A549 (cell line): ENCODE results near the gene ERH. TPM values are rescaled to one million over a fixed set of nuclear protein-coding genes. Genes with fewer than 3 reads are reported as not detected.

Source experiments
- ATAC-seq, 2 experiments: fragments of 200-7000 bp in 1 of 2; fragments of >200 bp in 1 of 2; cut with Nextera tagmentation in 1 of 2; cut with Tn5 transposase in 1 of 2; 3 replicates each; pipeline versions ENCODE4 v1.8.0 to v1.9.1; 2018 to 2020; ENCODE audit warnings: mild to moderate bottlenecking in 1 of 2, moderate library complexity in 1 of 2
- CTCF ChIA-PET: fragments of 300-600 bp; sonication (Branson Sonifier 250); formaldehyde crosslinking; extraction: SDS; loops from one replicate; lab custom pipeline; 2021; ENCODE audit warnings: antibody characterized with exemption, inconsistent platforms; lab: Yijun Ruan, JAX
- POLR2A ChIA-PET: fragments of 350-600 bp; formaldehyde crosslinking; extraction: SDS; loops from one replicate; lab custom pipeline; 2021; ENCODE audit warnings: antibody characterized with exemption, inconsistent platforms; lab: Yijun Ruan, JAX
- DNase-seq, 2 experiments: peaks; one replicate each; pipeline versions ENCODE4 v3.0.0 to v3.0.0-alpha.2; 2011 to 2016; ENCODE audit warnings: low read depth in 1 of 2, low spot score in 1 of 2
- FAIRE-seq: peaks from 2 replicates; lab custom pipeline; 2011; peaks lifted over from hg19 to GRCh38; lab: Jason Lieb, UNC
- H3K27ac ChIP-seq, 2 experiments: fragments of >200 bp; sonication (Bioruptor Twin); formaldehyde crosslinking; 3 replicates each; pipeline ENCODE4 v1.5.1; 2016 to 2017
- H3K4me1 ChIP-seq: fragments of >200 bp; sonication (Bioruptor Twin); formaldehyde crosslinking; 3 replicates; pipeline ENCODE4 v1.6.1; 2016
- H3K4me2 ChIP-seq: fragments of >200 bp; sonication (Bioruptor Twin); formaldehyde crosslinking; 3 replicates; pipeline ENCODE4 v1.6.1; 2016
- H3K4me3 ChIP-seq: fragments of >200 bp; sonication (Bioruptor Twin); formaldehyde crosslinking; 3 replicates; pipeline ENCODE4 v1.5.1; 2016
- H3K9me3 ChIP-seq: fragments of >200 bp; sonication (Bioruptor Twin); formaldehyde crosslinking; 3 replicates; pipeline ENCODE4 v1.6.1; 2016
- ATOH8 ChIP-seq: fragments of 250-450 bp; sonication (Bioruptor Pico); IDR thresholded peaks from 2 replicates; pipeline ENCODE4 v1.5.0; 2020; ENCODE audit warnings: low read depth, mild to moderate bottlenecking, moderate library complexity
- BHLHE40 ChIP-seq: IDR thresholded peaks from 2 replicates; pipeline ENCODE4 v1.6.1; 2012; ENCODE audit warnings: low read depth, low read length, inconsistent platforms
- EP300 ChIP-seq, 2 experiments: fragments of >200 bp; sonication (Bioruptor Twin); formaldehyde crosslinking; IDR thresholded peaks; 2 replicates in 1 of 2; 3 replicates in 1 of 2; pipeline ENCODE4 v1.6.1; 2016 to 2017
- FOSB ChIP-seq: fragments of 250-450 bp; sonication (Bioruptor Pico); IDR thresholded peaks from 2 replicates; pipeline ENCODE4 v1.5.0; 2020; ENCODE audit warnings: mild to moderate bottlenecking, moderate library complexity
- FOSL2 ChIP-seq, 2 experiments: fragments of 450-650 bp in 1 of 2; fragments of >200 bp in 1 of 2; sonication (Bioruptor Twin) in 1 of 2; formaldehyde crosslinking; IDR thresholded peaks; 2 replicates each; pipeline versions ENCODE4 v1.5.0 to v1.6.1; 2016 to 2020; ENCODE audit warnings: mild to moderate bottlenecking in 1 of 2, moderate library complexity in 1 of 2
- GATA3 ChIP-seq: IDR thresholded peaks from 2 replicates; pipeline ENCODE4 v1.6.1; 2012; ENCODE audit warnings: borderline replicate concordance
- HEYL ChIP-seq: fragments of 250-450 bp; sonication (Bioruptor Pico); IDR thresholded peaks from 2 replicates; pipeline ENCODE4 v1.8.0; 2021; ENCODE audit warnings: mild to moderate bottlenecking, moderate library complexity
- HOXA7 ChIP-seq: fragments of 250-450 bp; sonication (Bioruptor Pico); IDR thresholded peaks from 2 replicates; pipeline ENCODE4 v1.5.0; 2020; ENCODE audit warnings: mild to moderate bottlenecking, moderate library complexity
- HOXB13 ChIP-seq: fragments of 250-450 bp; sonication (Bioruptor Pico); IDR thresholded peaks from 2 replicates; pipeline ENCODE4 v1.5.0; 2020; ENCODE audit warnings: low read depth, mild to moderate bottlenecking, moderate library complexity
- KDM5A ChIP-seq: fragments of 200-600 bp; sonication (generic); IDR thresholded peaks from 2 replicates; pipeline ENCODE4 v1.6.1; 2016; ENCODE audit warnings: antibody characterized with exemption, mild to moderate bottlenecking
- NPAS2 ChIP-seq: fragments of 250-450 bp; sonication (Bioruptor Pico); IDR thresholded peaks from 2 replicates; pipeline ENCODE4 v1.8.0; 2022; ENCODE audit warnings: mild to moderate bottlenecking, moderate library complexity, borderline replicate concordance
- RAD21 ChIP-seq, 2 experiments: fragments of >200 bp in 1 of 2; sonication (Bioruptor Twin) in 1 of 2; formaldehyde crosslinking in 1 of 2; IDR thresholded peaks in 1 of 2; conservative IDR thresholded peaks in 1 of 2; 2 replicates in 1 of 2; 3 replicates in 1 of 2; pipeline ENCODE4 v1.6.1; 2012 to 2018; ENCODE audit warnings: inconsistent platforms in 1 of 2
- REST ChIP-seq: fragments of 200-600 bp; sonication (generic); IDR thresholded peaks from 2 replicates; pipeline ENCODE4 v1.6.1; 2016; ENCODE audit warnings: antibody characterized with exemption, mild to moderate bottlenecking, moderate library complexity
- SREBF2 ChIP-seq: fragments of 450-650 bp; IDR thresholded peaks from 2 replicates; pipeline ENCODE4 v1.6.1; 2014; ENCODE audit warnings: mild to moderate bottlenecking, moderate library complexity
- TP53 ChIP-seq: fragments of 250-450 bp; sonication (Bioruptor Pico); IDR thresholded peaks from 2 replicates; pipeline ENCODE4 v1.5.0; 2021; ENCODE audit warnings: mild to moderate bottlenecking, moderate library complexity
- ZFP36 ChIP-seq: fragments of 450-650 bp; IDR thresholded peaks from 2 replicates; pipeline ENCODE4 v1.6.1; 2014; ENCODE audit warnings: borderline replicate concordance; ENCODE audit not compliant: partially characterized antibody
- WGBS: methylation state at CpG from one replicate; pipeline ENCODE4 v1.1.6; 2017; ENCODE audit errors: missing lambda C conversion rate; 5-methylcytosine and 5-hydroxymethylcytosine counted together
- polyA plus RNA-seq, 4 experiments: library from polyadenylated mRNA; depleted of rRNA in 3 of 4; stranded (reverse); fragments of >200 nt; fragmentation: RNase III in 1 of 4; extraction: RNeasy Plus Mini Kit Qiagen cat#74134 plus additional on column Dnase treatment in 1 of 4; gene quantifications; 2 replicates in 3 of 4; 3 replicates in 1 of 4; pipeline ENCODE4 v1.2.3, GENCODE V29; 2011 to 2017
- TF ChIP-seq, protein P1 (sequence below): fragments of >200 bp; sonication (Bioruptor Twin); formaldehyde crosslinking; IDR thresholded peaks from 3 replicates; pipeline ENCODE4 v1.5.1; 2016

The ERH gene
- polyA plus RNA-seq, 2 of the 4 experiments (the other 2 are of a cell fraction) = 377 to 562 TPM

DNA sequence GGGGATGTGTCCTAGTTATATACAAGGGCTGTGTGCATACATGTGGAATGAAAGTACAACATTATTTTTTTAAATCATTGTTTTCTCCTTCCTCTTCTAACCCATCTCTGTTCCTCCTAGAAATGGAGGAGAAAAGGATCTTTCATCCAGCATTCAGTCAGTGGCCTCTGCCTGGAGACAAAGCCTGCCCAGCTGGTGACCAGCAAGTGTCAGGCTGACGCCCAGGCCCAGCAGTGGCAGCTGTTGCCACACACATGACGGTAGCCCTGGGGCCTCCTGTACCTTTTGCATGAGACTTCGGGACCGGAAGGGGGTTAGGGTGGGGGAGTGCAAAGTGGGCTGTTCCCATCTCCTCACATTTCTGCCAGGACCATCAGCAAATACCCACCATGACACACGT is 46.2 kb downstream of the ERH start:
- 62% methylated on average over 4 of the region's 5 CpGs for WGBS
- CTCF ChIA-PET = interaction anchor here (0.8 to 1.7 kb wide), 6 partner anchors 11 to 223 kb away, joined by 3 to 7 read pairs (median 4); no protein-coding TSS in a partner anchor
- ATAC-seq = no peak
- H3K4me3 ChIP-seq = no peak overlapping the region
- no peak for FAIRE-seq
- no peak overlapping the region for H3K4me2 ChIP-seq
- no peaks in the 10 kb centered on the region for H3K9me3 ChIP-seq
- POLR2A ChIA-PET = no interaction called here
- no peak for DNase-seq
- no peak overlapping the region for H3K27ac ChIP-seq
- peaks cover 4% of the 10 kb centered on the region; the same call in 1 of the 3 replicates for H3K4me1 ChIP-seq
- no peak for TF ChIP-seq EP300 (IDR thresholded peaks at IDR 0.05)
- no peak for TF ChIP-seq RAD21 (conservative IDR thresholded peaks at IDR 0.05 in 1 of 2, IDR thresholded peaks at IDR 0.05 in 1 of 2)
- TF ChIP-seq FOSL2 (IDR thresholded peaks at IDR 0.05) = no peak
- TF ChIP-seq FOSL2 (CRISPR knock-in tag; IDR thresholded peaks at IDR 0.05) = no peak
- no peak for TF ChIP-seq HEYL (CRISPR knock-in tag)
- TF ChIP-seq TP53 (CRISPR knock-in tag) = no peak
- TF ChIP-seq SREBF2 = no peak
- TF ChIP-seq BHLHE40 = no peak
- TF ChIP-seq HOXA7 (CRISPR knock-in tag) = no peak

- 49% methylated on average over 3 of the region's 3 CpGs for WGBS
- H3K9me3 ChIP-seq = no peaks in the 10 kb centered on the region
- POLR2A ChIA-PET = no interaction called here
- peaks cover 4% of the 10 kb centered on the region; the same call in 1 of the 3 replicates for H3K4me1 ChIP-seq
- CTCF ChIA-PET = interaction anchor here (0.6 to 1.7 kb wide), 8 partner anchors 12 to 229 kb away, joined by 3 to 4 read pairs (median 3); no protein-coding TSS in a partner anchor
- no peak for DNase-seq
- no peak overlapping the region for H3K27ac ChIP-seq
- no peak overlapping the region for H3K4me3 ChIP-seq
- FAIRE-seq = no peak
- no peak for ATAC-seq
- H3K4me2 ChIP-seq = no peak overlapping the region
- TF ChIP-seq RAD21 (conservative IDR thresholded peaks at IDR 0.05 in 1 of 2, IDR thresholded peaks at IDR 0.05 in 1 of 2) (no peak), HOXB13 (CRISPR knock-in tag) (no peak), HOXA7 (CRISPR knock-in tag) (no peak), FOSB (no peak), GATA3 (no peak), NPAS2 (no peak), EP300 (IDR thresholded peaks at IDR 0.05) (no peak), KDM5A (no peak), REST (no peak), ZFP36 (no peak), ATOH8 (CRISPR knock-in tag) (no peak)
- TF ChIP-seq, protein P1, sequence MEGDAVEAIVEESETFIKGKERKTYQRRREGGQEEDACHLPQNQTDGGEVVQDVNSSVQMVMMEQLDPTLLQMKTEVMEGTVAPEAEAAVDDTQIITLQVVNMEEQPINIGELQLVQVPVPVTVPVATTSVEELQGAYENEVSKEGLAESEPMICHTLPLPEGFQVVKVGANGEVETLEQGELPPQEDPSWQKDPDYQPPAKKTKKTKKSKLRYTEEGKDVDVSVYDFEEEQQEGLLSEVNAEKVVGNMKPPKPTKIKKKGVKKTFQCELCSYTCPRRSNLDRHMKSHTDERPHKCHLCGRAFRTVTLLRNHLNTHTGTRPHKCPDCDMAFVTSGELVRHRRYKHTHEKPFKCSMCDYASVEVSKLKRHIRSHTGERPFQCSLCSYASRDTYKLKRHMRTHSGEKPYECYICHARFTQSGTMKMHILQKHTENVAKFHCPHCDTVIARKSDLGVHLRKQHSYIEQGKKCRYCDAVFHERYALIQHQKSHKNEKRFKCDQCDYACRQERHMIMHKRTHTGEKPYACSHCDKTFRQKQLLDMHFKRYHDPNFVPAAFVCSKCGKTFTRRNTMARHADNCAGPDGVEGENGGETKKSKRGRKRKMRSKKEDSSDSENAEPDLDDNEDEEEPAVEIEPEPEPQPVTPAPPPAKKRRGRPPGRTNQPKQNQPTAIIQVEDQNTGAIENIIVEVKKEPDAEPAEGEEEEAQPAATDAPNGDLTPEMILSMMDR = no peak
These were observed 46.7 kb downstream of the ERH start for GRCh38 chr14:69351385-69351784.
